ENCODE data around the gene ZNF232.

- no peak for TF ChIP-seq CTCF (IDR thresholded peaks at IDR 0.05)
- no peak for TF ChIP-seq POLR2A (IDR thresholded peaks at IDR 0.05)
Measured at GRCh38 chr17:5097101-5097834, 14.4 kb downstream of the ZNF232 start.
